Stimulated activated CD4-positive, alpha-beta T cell treated with anti-CD3 and anti-CD28 coated beads, TNF-alpha, amount 100 ng/mL, for 48 hours (primary cell): ENCODE results near the gene KLHL42.
"Not testable (repeated sequence)": the region's sequence is repeated elsewhere in the genome, so short reads cannot be mapped to it uniquely, and the experiment has no call there.

Experiments
- DNase-seq, 3 donors: peaks; one replicate each; pipeline ENCODE4 v3.0.0-alpha.2; 2020; ENCODE audit warnings: low read depth in 3 of 3

Gene KLHL42

GRCh38 chr12:27779920-27780611 is at the start of gene KLHL42, which contains the start of gene MANSC4:
TSS of gene KLHL42 (plus strand) at chr12:27780233. CDS start at chr12:27780331, 98 bp downstream.
TSS of gene MANSC4 (minus strand) at chr12:27780236. CDS start at chr12:27771276, 8,960 bp downstream.
- peak; percentile 29 to 49 (median 42) for DNase-seq

GRCh38 chr12:27732281-27732680 is 47.8 kb upstream of the KLHL42 start:
- no peak for DNase-seq

- no peak for DNase-seq
Observed at GRCh38 chr12:27733052-27733656, 46.9 kb upstream of the KLHL42 start.

GRCh38 chr12:27733791-27734190 is 46.2 kb upstream of the KLHL42 start:
- no peak for DNase-seq

- DNase-seq = not testable (repeated sequence)
Observed at GRCh38 chr12:27734321-27734720, 45.7 kb upstream of the KLHL42 start.

- DNase-seq = no peak
Observed at GRCh38 chr12:27743601-27744000, 36.4 kb upstream of the KLHL42 start.

- not testable (repeated sequence) for DNase-seq
Observed at GRCh38 chr12:27745734-27746133, 34.3 kb upstream of the KLHL42 start.

- no peak for DNase-seq
Observed at GRCh38 chr12:27747111-27747820, 32.8 kb upstream of the KLHL42 start.

- DNase-seq = no peak
Observed at GRCh38 chr12:27751386-27752047, 28.5 kb upstream of the KLHL42 start.

GRCh38 chr12:27754795-27755194 is 25.2 kb upstream of the KLHL42 start:
- DNase-seq = no peak

GRCh38 chr12:27756670-27757195 is 23.3 kb upstream of the KLHL42 start:
- no peak for DNase-seq

GRCh38 chr12:27762757-27763156 is 17.3 kb upstream of the KLHL42 start:
- DNase-seq = peak in 1 of 3 donors; percentile 22

- no peak for DNase-seq
Observed at GRCh38 chr12:27766587-27766986, 13.4 kb upstream of the KLHL42 start.

- no peak for DNase-seq
Observed at GRCh38 chr12:27769142-27769673, 10.8 kb upstream of the KLHL42 start.

- no peak for DNase-seq
Observed at GRCh38 chr12:27771481-27772327, 8.3 kb upstream of the KLHL42 start.

GRCh38 chr12:27772328-27773049 is 7.5 kb upstream of the KLHL42 start:
- DNase-seq = no peak

GRCh38 chr12:27777141-27777540 is 2.9 kb upstream of the KLHL42 start:
- DNase-seq = no peak

- DNase-seq = no peak
Observed at GRCh38 chr12:27778206-27778605, 1.8 kb upstream of the KLHL42 start.

GRCh38 chr12:27779416-27779919 is 565 bp upstream of the KLHL42 start:
- DNase-seq = no peak
